CD4-positive, alpha-beta T cell treated with Interleukin-4 for 4 hours (primary cell): Measurements from ENCODE around the gene RGS11.

ENCODE experiments used
- DNase-seq: peaks from one replicate; pipeline ENCODE4 v3.0.0-alpha.2; 2020

RGS11 gene

DNA sequence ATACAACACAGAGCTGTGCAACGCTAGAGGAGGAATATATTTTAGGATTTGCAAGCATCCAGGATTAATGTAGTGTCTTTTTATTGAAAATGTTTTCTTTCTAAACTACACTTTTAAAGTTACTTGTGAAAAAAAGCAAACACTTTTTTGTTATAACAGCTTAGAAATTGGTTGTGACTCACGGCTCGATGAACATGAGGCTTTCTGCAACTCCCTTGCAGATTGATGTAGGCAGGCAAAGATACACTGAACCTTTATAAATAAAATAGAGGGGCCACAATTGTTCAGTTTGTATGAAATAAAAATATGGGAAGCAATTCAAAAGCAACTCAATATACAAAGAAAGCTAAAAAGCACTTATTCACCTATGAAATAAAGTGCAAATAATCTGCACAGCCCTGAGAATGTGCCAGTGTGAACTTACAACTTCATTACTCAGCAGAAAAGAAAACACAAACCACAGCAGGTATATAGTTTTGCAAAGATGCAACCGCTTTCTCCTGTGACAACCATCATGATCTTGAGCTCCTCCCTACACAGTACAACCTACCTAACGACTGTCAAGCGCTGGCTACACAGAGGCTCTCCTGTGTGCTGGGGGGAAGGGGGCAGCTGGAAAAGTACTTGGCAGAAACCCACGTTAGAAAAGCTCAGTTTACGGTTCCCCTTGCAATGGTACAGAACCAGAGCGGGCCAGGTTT, 47.4 kb downstream of the RGS11 start:
- no peak for DNase-seq

DNA sequence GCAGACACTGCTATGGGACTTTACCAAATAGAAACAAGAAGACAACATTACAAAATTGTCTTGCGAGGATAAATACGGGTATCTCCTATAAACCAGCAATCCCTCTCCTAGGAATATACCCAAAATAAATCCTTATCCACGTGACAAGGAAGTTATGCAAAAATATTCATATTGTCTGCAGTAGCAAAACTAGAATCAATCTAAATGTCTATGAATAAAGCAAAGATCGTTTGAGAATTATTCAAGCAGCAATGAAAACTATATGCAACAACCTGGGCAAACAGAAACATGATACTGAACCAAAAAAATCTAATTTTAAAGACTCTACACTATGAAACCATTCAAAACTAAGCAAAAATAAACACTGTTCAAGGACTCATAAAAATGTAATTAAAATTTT, 55.7 kb downstream of the RGS11 start:
- no peak for DNase-seq
